ENCODE results near the gene AFF4. TPM values are rescaled to one million over a fixed set of nuclear protein-coding genes. Genes with fewer than 3 reads are reported as not detected.

The AFF4 gene
- total RNA-seq, 1 donor from 2014 or later = 79.1 TPM

DNA sequence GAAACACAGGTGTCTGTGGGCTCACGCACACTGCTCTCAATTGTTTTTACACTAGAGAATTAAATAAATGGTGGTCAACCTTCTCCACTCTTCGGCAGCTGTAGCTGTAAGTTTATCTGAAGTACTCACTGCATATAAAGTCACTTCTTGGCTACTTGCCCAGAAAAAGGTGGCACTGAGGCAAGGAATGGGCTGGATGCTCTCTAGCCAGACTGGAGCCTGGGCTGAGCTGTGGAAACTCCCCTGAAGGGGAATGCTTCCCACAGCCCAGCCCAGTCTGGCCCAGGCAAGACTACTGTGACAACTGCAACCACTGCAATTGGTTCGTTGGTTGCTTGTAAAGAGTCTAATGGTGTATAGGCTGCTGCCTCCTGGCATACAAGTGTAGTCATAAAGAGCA, 85.5 kb downstream of the AFF4 start:
- no peaks in the 10 kb centered on the region for H3K27me3 ChIP-seq
- H3K36me3 ChIP-seq = peaks cover 0 to 50% of the 10 kb centered on the region in 2 donors
- DNase-seq (ENCODE audit: extremely low spot score in 2 of 2) = no peak
- no peaks in the 10 kb centered on the region for H3K4me1 ChIP-seq
- no peak overlapping the region for H3K27ac ChIP-seq
- no peak for TF ChIP-seq POLR2A (IDR thresholded peaks at IDR 0.05)
- no peak for TF ChIP-seq POLR2AphosphoS5 (IDR thresholded peaks at IDR 0.05; ENCODE audit: insufficient read depth in 1 of 2, low read depth in 1 of 2)
- TF ChIP-seq, protein P1, sequence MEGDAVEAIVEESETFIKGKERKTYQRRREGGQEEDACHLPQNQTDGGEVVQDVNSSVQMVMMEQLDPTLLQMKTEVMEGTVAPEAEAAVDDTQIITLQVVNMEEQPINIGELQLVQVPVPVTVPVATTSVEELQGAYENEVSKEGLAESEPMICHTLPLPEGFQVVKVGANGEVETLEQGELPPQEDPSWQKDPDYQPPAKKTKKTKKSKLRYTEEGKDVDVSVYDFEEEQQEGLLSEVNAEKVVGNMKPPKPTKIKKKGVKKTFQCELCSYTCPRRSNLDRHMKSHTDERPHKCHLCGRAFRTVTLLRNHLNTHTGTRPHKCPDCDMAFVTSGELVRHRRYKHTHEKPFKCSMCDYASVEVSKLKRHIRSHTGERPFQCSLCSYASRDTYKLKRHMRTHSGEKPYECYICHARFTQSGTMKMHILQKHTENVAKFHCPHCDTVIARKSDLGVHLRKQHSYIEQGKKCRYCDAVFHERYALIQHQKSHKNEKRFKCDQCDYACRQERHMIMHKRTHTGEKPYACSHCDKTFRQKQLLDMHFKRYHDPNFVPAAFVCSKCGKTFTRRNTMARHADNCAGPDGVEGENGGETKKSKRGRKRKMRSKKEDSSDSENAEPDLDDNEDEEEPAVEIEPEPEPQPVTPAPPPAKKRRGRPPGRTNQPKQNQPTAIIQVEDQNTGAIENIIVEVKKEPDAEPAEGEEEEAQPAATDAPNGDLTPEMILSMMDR (IDR thresholded peaks at IDR 0.05) = no peak
- H3K4me3 ChIP-seq = no peak overlapping the region
- H3K9me3 ChIP-seq = no peaks in the 10 kb centered on the region
- intact Hi-C loops (cut with DNase I) = no loop called here

DNA sequence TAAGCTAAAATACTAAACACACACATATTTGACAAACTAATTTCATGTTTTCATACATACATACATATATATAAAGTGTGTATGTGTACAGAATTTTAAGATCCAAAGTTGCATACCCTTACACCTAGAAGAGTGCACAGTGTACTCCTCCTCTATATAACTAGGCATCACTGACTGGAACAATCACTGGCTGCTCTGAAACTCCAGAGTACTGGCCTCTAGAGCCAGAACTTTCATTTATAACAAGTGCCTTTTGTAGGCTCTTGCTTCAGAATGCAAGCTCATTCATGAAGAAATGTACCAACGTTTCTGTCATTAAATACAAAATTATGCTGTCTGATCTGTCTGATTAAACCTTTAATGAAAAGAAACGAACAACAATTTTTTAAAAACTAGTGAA, 86.0 kb downstream of the AFF4 start:
- no peaks in the 10 kb centered on the region for H3K9me3 ChIP-seq
- H3K36me3 ChIP-seq = peaks cover 0 to 45% of the 10 kb centered on the region in 2 donors
- intact Hi-C loops (cut with DNase I) = no loop called here

DNA sequence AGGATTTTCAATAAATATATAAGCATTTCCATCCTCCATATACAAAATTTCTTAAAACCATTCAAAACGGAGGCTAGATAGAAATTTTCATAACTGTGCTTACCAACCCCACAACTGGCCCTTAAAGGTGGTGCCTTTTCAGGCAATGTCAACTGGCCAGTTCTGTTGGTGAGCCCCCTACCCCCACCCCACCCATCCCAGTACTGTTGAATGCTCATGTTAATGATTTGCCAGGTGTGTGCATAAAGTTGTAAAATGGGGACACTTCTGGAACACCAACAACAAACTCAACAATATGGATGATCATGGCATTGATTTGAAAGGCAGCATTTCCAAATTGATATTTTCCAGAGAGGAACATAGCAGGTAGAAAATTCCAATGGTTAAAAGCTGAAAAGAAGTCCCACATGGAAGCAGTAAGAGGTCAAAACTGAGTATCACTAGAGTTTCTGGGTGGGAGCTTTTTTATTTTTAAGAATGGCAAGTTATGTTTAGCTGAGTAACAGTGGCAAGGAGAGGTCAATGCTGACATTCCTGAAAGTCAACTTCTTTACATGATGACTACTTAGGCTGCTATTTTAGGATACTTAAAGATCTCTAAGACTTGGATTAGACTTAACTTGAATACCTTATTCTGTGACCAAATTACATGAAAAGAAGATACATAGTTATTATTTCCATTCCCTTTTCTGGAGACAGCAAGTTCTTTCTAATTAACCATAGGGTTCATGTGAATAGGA, 87.2 kb downstream of the AFF4 start:
- H3K27ac ChIP-seq = no peak overlapping the region
- no peaks in the 10 kb centered on the region for H3K4me1 ChIP-seq
- H3K27me3 ChIP-seq = no peaks in the 10 kb centered on the region
- intact Hi-C loops (cut with DNase I) = no loop called here
- no peak for DNase-seq (ENCODE audit: extremely low spot score in 2 of 2)
- TF ChIP-seq POLR2AphosphoS5 (IDR thresholded peaks at IDR 0.05; ENCODE audit: insufficient read depth in 1 of 2, low read depth in 1 of 2) (no peak), POLR2A (IDR thresholded peaks at IDR 0.05) (no peak)
- TF ChIP-seq, protein P1 (IDR thresholded peaks at IDR 0.05) = no peak
- H3K4me3 ChIP-seq = no peak overlapping the region
- no peaks in the 10 kb centered on the region for H3K9me3 ChIP-seq
- H3K36me3 ChIP-seq = peaks cover 0 to 37% of the 10 kb centered on the region in 2 donors

More for the DNA sequence above, 86.0 kb downstream of the AFF4 start:
- Histone ChIP-seq H3K27ac (no peak overlapping the region), H3K27me3 (no peaks in the 10 kb centered on the region), H3K4me3 (no peak overlapping the region), H3K4me1 (no peaks in the 10 kb centered on the region)
- no peak for DNase-seq (ENCODE audit: extremely low spot score in 2 of 2)
- TF ChIP-seq POLR2AphosphoS5 (IDR thresholded peaks at IDR 0.05; ENCODE audit: insufficient read depth in 1 of 2, low read depth in 1 of 2) (no peak), POLR2A (IDR thresholded peaks at IDR 0.05) (no peak)
- TF ChIP-seq, protein P1 (IDR thresholded peaks at IDR 0.05) = no peak

DNA sequence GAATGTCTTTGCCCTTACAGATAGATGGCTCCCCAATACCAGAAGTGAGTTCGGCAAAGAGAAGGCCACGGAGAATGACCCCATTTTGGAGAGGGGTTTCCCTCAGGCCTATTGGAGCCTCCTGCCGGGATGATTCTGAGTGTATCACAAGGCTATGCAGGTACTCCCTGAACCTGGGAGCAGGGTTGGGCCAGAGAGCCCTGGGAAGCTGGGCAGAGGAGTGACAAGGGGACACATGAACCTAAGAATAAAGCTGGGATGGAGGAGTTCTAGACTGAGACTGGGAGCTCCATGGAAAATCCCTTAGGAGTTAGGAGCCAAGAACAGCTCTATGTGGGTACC, 89.5 kb downstream of the AFF4 start:
- H3K4me3 ChIP-seq = no peak overlapping the region
- H3K27ac ChIP-seq = no peak overlapping the region
- peaks cover 0 to 37% of the 10 kb centered on the region in 2 donors for H3K36me3 ChIP-seq
- H3K4me1 ChIP-seq = no peaks in the 10 kb centered on the region
- no peak for DNase-seq (ENCODE audit: extremely low spot score in 2 of 2)
- TF ChIP-seq POLR2A (IDR thresholded peaks at IDR 0.05) (no peak), POLR2AphosphoS5 (IDR thresholded peaks at IDR 0.05; ENCODE audit: insufficient read depth in 1 of 2, low read depth in 1 of 2) (no peak)
- TF ChIP-seq, protein P1 (IDR thresholded peaks at IDR 0.05) = no peak
- no peaks in the 10 kb centered on the region for H3K27me3 ChIP-seq
- intact Hi-C loops (cut with DNase I) = no loop called here
- no peaks in the 10 kb centered on the region for H3K9me3 ChIP-seq
